ENCODE results near the gene SP140. TPM values are rescaled to one million over a fixed set of nuclear protein-coding genes. Genes with fewer than 3 reads are reported as not detected.

The SP140 gene
- total and polyA plus RNA-seq, 2 experiments from 2014 or later, result 0.40 to 0.53 TPM

DNA sequence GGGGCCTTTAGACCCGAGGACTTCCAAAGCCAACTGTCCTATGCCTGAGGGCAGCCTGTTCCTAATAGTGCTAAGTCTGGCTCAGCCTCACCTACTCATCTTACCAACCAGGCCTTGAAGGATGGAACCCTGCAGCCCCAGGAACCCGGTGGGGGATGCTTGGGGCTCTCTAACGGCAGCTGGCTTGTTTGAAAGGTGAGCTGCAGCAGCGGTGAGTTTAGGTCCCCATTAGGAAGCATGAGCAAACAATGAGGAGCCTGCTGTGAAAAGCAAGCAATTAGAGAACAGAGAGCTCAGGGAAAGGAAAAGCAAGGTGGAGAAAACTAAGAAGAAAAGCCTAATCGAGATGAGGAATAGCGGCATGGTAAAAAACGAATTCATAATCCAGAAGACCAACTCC lies 45.6 kb upstream of the SP140 start:
- Histone ChIP-seq H3K36me3 (replicated peaks; ENCODE audit: insufficient read depth, low read depth) (no peaks in the 10 kb centered on the region), H3K27me3 (no peaks in the 10 kb centered on the region), H3K4me2 (no peak overlapping the region), H3K27ac (no peak overlapping the region), H3K79me2 (no peaks in the 10 kb centered on the region), H3K9me3 (ENCODE audit: low read depth) (no peaks in the 10 kb centered on the region), H3K4me1 (ENCODE audit: insufficient read depth) (no peaks in the 10 kb centered on the region), H3K9me2 (replicated peaks; ENCODE audit: insufficient read depth) (no peaks in the 10 kb centered on the region), H3K4me3 (no peak overlapping the region), H4K20me1 (ENCODE audit: insufficient read depth, poor library complexity, severe bottlenecking) (no peaks in the 10 kb centered on the region), H2AFZ (no peak overlapping the region)
- TF ChIP-seq, protein P1, sequence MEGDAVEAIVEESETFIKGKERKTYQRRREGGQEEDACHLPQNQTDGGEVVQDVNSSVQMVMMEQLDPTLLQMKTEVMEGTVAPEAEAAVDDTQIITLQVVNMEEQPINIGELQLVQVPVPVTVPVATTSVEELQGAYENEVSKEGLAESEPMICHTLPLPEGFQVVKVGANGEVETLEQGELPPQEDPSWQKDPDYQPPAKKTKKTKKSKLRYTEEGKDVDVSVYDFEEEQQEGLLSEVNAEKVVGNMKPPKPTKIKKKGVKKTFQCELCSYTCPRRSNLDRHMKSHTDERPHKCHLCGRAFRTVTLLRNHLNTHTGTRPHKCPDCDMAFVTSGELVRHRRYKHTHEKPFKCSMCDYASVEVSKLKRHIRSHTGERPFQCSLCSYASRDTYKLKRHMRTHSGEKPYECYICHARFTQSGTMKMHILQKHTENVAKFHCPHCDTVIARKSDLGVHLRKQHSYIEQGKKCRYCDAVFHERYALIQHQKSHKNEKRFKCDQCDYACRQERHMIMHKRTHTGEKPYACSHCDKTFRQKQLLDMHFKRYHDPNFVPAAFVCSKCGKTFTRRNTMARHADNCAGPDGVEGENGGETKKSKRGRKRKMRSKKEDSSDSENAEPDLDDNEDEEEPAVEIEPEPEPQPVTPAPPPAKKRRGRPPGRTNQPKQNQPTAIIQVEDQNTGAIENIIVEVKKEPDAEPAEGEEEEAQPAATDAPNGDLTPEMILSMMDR (IDR thresholded peaks at IDR 0.05; ENCODE audit: poor library complexity), result no peak
- DNase-seq (ENCODE audit: low spot score), result no peak
- 83% methylated on average over 7 of the region's 7 CpGs for WGBS (ENCODE audit: low lambda C conversion rate, missing lambda C conversion rate)

DNA sequence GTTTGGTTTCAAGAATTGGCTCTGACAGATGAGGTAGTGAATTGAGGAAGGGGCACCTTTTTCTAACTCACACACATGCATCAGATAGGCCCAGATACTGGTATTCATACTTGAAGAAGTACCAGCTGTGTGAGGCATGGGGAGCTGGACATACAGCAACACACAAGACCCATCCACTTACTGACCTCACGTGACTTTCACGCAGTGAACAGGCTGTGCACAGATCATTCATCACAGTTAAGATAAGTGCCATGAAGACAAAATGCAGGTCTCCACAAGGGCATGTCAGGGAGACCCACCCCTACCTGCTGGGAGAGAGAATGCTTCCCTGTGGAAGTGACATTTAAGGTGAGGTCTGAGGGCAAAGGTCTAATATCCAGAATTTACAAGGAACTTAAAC lies 44.3 kb upstream of the SP140 start:
- Histone ChIP-seq H2AFZ (no peak overlapping the region), H3K9me2 (replicated peaks; ENCODE audit: insufficient read depth) (no peaks in the 10 kb centered on the region), H3K36me3 (replicated peaks; ENCODE audit: insufficient read depth, low read depth) (no peaks in the 10 kb centered on the region), H3K4me1 (ENCODE audit: insufficient read depth) (no peaks in the 10 kb centered on the region), H4K20me1 (ENCODE audit: insufficient read depth, poor library complexity, severe bottlenecking) (no peaks in the 10 kb centered on the region), H3K4me3 (no peak overlapping the region), H3K27me3 (no peaks in the 10 kb centered on the region), H3K9me3 (ENCODE audit: low read depth) (no peaks in the 10 kb centered on the region), H3K4me2 (no peak overlapping the region), H3K79me2 (no peaks in the 10 kb centered on the region), H3K27ac (no peak overlapping the region)
- WGBS (ENCODE audit: low lambda C conversion rate, missing lambda C conversion rate), result 74% methylated on average over 2 of the region's 2 CpGs
- no peak for DNase-seq (ENCODE audit: low spot score)
- TF ChIP-seq, protein P1 (IDR thresholded peaks at IDR 0.05; ENCODE audit: poor library complexity), result no peak
- TF ChIP-seq EZH2 (IDR thresholded peaks at IDR 0.05; ENCODE audit: borderline replicate concordance), result no peak
- no peak for TF ChIP-seq EZH2phosphoT487 (IDR thresholded peaks at IDR 0.05; ENCODE audit: low read depth, severe bottlenecking, unreplicated experiment)

DNA sequence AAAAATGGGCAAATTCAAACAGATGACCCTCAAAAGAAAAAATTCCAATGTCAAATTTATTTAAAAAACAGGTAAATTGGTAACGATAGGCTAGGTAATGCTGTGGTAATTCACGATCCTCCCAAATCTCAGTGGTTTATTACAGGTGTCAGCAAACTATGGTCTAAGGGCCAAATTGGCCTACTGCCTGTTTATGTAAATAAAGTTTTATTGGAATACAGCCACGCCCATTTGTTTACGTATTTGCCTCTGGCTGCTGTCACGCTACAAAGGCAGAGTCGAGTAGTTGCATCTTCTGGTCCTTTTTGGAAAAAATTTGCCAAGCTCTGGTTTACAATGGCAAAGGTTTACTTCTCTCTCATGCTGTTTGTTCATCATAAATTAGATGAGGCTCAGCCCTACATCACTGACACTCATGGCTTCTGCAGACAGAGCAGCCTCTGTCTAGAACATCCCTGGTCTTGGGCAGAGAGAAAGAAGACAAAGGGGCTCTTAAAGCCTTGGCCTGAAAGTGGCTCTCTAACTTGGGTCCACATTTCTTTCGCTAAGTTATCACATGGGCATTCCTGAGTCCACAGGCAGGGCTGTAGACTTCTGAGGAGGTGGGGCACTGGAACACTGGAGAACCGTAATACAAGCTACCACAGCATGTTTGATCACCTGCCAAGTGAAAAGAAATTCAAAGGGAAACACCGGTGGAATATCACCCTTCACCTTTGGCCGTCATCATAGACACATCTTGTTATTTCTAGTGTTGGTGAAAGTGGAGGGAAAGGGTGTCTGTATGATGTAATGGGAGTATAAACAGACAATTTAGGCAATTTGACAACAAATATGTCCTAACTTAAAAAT lies 40.6 kb upstream of the SP140 start:
- Histone ChIP-seq H3K27ac (no peak overlapping the region), H2AFZ (no peak overlapping the region), H3K27me3 (no peaks in the 10 kb centered on the region), H3K79me2 (no peaks in the 10 kb centered on the region), H4K20me1 (ENCODE audit: insufficient read depth, poor library complexity, severe bottlenecking) (no peaks in the 10 kb centered on the region), H3K4me1 (ENCODE audit: insufficient read depth) (no peaks in the 10 kb centered on the region), H3K4me3 (no peak overlapping the region), H3K4me2 (no peak overlapping the region), H3K9me2 (replicated peaks; ENCODE audit: insufficient read depth) (no peaks in the 10 kb centered on the region), H3K36me3 (replicated peaks; ENCODE audit: insufficient read depth, low read depth) (no peaks in the 10 kb centered on the region), H3K9me3 (ENCODE audit: low read depth) (no peaks in the 10 kb centered on the region)
- no peak for DNase-seq (ENCODE audit: low spot score)
- 78% methylated on average over 10 of the region's 10 CpGs for whole genome bisulfite sequencing (ENCODE audit: low lambda C conversion rate, missing lambda C conversion rate)
- TF ChIP-seq EZH2phosphoT487 (IDR thresholded peaks at IDR 0.05; ENCODE audit: low read depth, severe bottlenecking, unreplicated experiment) (no peak), EZH2 (IDR thresholded peaks at IDR 0.05; ENCODE audit: borderline replicate concordance) (no peak)
- TF ChIP-seq, protein P1 (IDR thresholded peaks at IDR 0.05; ENCODE audit: poor library complexity), result no peak

All from hepatocyte (in vitro differentiated cells).